GM23248 (cell line): Measurements from ENCODE around the gene TMX2. TPM values are rescaled to one million over a fixed set of nuclear protein-coding genes. Genes with fewer than 3 reads are reported as not detected.

Source experiments
- DNase-seq: peaks from one replicate; pipeline ENCODE4 v3.0.0-alpha.2; 2015
- H2AFZ ChIP-seq: fragments of 200-600 bp; sonication (generic); 2 replicates; pipeline ENCODE4 v1.6.1; 2016; ENCODE audit warnings: antibody characterized with exemption
- H3F3A ChIP-seq: fragments of 200-600 bp; sonication (generic); 2 replicates; pipeline ENCODE4 v1.6.1; 2016; ENCODE audit warnings: mild to moderate bottlenecking, antibody characterized with exemption, mixed run types; ENCODE audit not compliant: insufficient read depth
- H3K27ac ChIP-seq: fragments of 200-600 bp; sonication (generic); 2 replicates; pipeline ENCODE4 v1.5.1; 2016; ENCODE audit warnings: mild to moderate bottlenecking
- H3K27me3 ChIP-seq: fragments of 200-600 bp; sonication (generic); replicated peaks from 2 replicates; pipeline ENCODE4 v1.6.1; 2016; ENCODE audit warnings: mild to moderate bottlenecking; ENCODE audit not compliant: insufficient read depth
- H3K36me3 ChIP-seq: fragments of 200-600 bp; sonication (generic); 2 replicates; pipeline ENCODE4 v1.6.1; 2016; ENCODE audit warnings: low read depth, mild to moderate bottlenecking
- H3K4me1 ChIP-seq: fragments of 200-600 bp; sonication (generic); 2 replicates; pipeline ENCODE4 v1.6.1; 2016; ENCODE audit warnings: mild to moderate bottlenecking; ENCODE audit not compliant: insufficient read depth
- H3K4me2 ChIP-seq: fragments of 200-600 bp; sonication (generic); one replicate; pipeline ENCODE4 v1.6.1; 2016; ENCODE audit warnings: mild to moderate bottlenecking; ENCODE audit not compliant: unreplicated experiment
- H3K4me3 ChIP-seq: fragments of 200-600 bp; sonication (generic); 2 replicates; pipeline ENCODE4 v1.5.1; 2016; ENCODE audit warnings: mild to moderate bottlenecking
- H3K79me2 ChIP-seq: fragments of 200-600 bp; sonication (generic); 2 replicates; pipeline ENCODE4 v1.6.1; 2016; ENCODE audit warnings: mild to moderate bottlenecking; ENCODE audit not compliant: insufficient read depth
- H3K9ac ChIP-seq: fragments of 200-600 bp; sonication (generic); 2 replicates; pipeline ENCODE4 v1.6.1; 2016; ENCODE audit warnings: mild to moderate bottlenecking
- H3K9me2 ChIP-seq: fragments of 200-600 bp; sonication (generic); 2 replicates; pipeline ENCODE4 v1.6.1; 2016; ENCODE audit warnings: mixed run types, mild to moderate bottlenecking, moderate library complexity; ENCODE audit not compliant: insufficient read depth
- H3K9me3 ChIP-seq: fragments of 200-600 bp; sonication (generic); one replicate; pipeline ENCODE4 v1.6.1; 2017; ENCODE audit warnings: low read depth
- H4K20me1 ChIP-seq: fragments of 200-600 bp; sonication (generic); 2 replicates; pipeline ENCODE4 v1.6.0; 2016; ENCODE audit not compliant: insufficient read depth
- EZH2 ChIP-seq: fragments of 200-600 bp; sonication (generic); IDR thresholded peaks from 2 replicates; pipeline ENCODE4 v1.6.1; 2018; ENCODE audit warnings: antibody characterized with exemption, mild to moderate bottlenecking; ENCODE audit not compliant: insufficient read depth, poor library complexity, severe bottlenecking
- EZH2phosphoT487 ChIP-seq: fragments of 200-600 bp; sonication (generic); IDR thresholded peaks from 2 replicates; pipeline ENCODE4 v1.6.1; 2018; ENCODE audit warnings: antibody characterized with exemption, moderate library complexity, mild to moderate bottlenecking, low read depth; ENCODE audit not compliant: insufficient read depth
- WGBS, 2 experiments: methylation state at CpG; one replicate each; pipeline ENCODE4 v1.1.6; 2015 to 2017; ENCODE audit warnings: low lambda C conversion rate in 2 of 2, low coverage in 1 of 2; ENCODE audit errors: missing lambda C conversion rate in 2 of 2; 5-methylcytosine and 5-hydroxymethylcytosine counted together
- in situ Hi-C: fragments of 300-500 bp; cut with MboI; formaldehyde crosslinking; loops from 2 replicates; pipeline ENCODE4 v1.15.0; 2020
- polyA plus RNA-seq: library from polyadenylated mRNA; unstranded; fragments of >200 nt; fragmentation: Nextera tagmentation; extraction: Ambion mirVana; gene quantifications from 2 replicates; pipeline ENCODE4 v1.2.1, GENCODE V29; 2016
- total RNA-seq: library from RNA; depleted of rRNA; stranded (reverse); fragments of >200 nt; shearing (Covaris generic); gene quantifications from 2 replicates; pipeline ENCODE4 v1.2.3, GENCODE V29; 2014

TMX2 gene
- total and polyA plus RNA-seq, 2 experiments from 2014 or later: 88.1 to 105 TPM

DNA sequence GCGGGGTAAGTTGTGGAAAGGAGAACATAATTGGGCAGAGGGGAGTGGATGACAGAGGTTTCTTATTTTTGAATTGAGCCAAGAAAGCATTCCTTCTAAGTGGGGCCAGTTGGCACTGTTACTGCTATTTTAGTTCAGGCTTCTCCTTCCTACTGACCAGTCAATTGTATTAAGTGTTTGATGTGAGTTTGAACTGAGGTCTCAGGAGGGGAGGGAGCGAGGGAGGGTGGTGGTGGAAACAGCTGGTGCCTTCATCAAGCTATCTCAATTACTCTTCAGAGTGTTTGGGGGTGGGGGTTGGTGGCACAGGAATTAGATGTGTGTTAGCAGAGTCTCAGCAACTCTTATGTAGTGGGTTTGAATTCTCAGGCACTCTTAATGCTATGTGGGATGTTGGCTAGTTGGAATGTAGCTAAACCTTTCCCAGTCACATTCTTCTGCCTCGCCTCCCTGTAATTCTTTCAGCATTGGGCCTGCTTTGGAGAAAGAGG lies 63.7 kb downstream of the TMX2 start:
- Histone ChIP-seq H3K9ac (no peak overlapping the region), H4K20me1 (peaks cover 38% of the 10 kb centered on the region; the same call in 1 of the 2 replicates)

DNA sequence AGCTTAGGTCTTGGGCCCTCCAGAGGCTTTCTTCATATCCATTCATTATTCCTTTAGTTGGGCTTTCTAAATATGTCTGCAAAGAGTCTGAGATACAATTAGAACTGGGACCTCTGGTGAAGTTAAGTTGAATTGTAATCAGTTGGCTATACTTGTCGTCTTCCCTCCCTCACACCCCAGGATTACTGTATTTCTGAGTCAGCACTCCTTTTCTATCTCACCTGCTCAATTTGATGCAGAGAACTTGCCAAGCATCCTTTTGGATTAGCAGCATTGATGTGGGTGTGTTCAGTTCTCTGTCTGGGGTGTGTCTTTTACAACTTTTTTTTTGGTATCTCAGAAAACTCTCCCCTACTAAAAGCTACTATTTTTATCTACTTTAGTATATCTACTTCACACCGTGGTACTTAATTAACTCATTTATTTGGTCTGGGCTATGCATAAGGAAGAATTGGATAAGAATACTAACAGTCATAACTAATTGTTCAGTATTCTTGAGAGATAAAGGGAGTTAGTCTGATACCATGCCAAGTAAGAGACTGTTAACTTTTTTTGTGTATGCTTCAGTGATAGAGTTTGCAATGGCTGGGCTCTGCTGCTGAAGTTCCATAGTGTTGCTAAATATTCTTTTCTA lies 64.3 kb downstream of the TMX2 start:
- whole genome bisulfite sequencing, 2 experiments: 71 to 76% methylated on average over 2 of the region's 2 CpGs
- in situ Hi-C loops: no loop called here
- 0 out of 2 replicates have a peak overlapping the region, but pooled peaks have one; percentile 79 for H3K9ac ChIP-seq
- no peak overlapping the region for H3K4me3 ChIP-seq
- H3K36me3 ChIP-seq: 0 out of 2 replicates have a peak, but pooled peaks cover 3% of the 10 kb centered on the region
- no peaks in the 10 kb centered on the region for H3K9me2 ChIP-seq
- H3K79me2 ChIP-seq: peaks cover 97% of the 10 kb centered on the region
- DNase-seq: no peak
- peak overlapping the region; percentile 93 for H3K27ac ChIP-seq
- H4K20me1 ChIP-seq: peaks cover 41% of the 10 kb centered on the region; the same call in 1 of the 2 replicates
- peaks cover 58% of the 10 kb centered on the region for H3F3A ChIP-seq
- no peak overlapping the region for H2AFZ ChIP-seq
- H3K4me2 ChIP-seq: peak overlapping the region; percentile 87
- H3K27me3 ChIP-seq: no peaks in the 10 kb centered on the region
- TF ChIP-seq EZH2: no peak
- TF ChIP-seq EZH2phosphoT487: no peak
- peaks cover 61% of the 10 kb centered on the region for H3K4me1 ChIP-seq
- no peaks in the 10 kb centered on the region for H3K9me3 ChIP-seq

More for the DNA sequence above, 63.7 kb downstream of the TMX2 start:
- Histone ChIP-seq H3K4me1 (peaks cover 61% of the 10 kb centered on the region), H3K27ac (peak overlapping the region; percentile 93), H3K4me3 (peak overlapping the region; percentile 12; the same call in 1 of the 2 replicates), H3K27me3 (no peaks in the 10 kb centered on the region), H3K9me2 (no peaks in the 10 kb centered on the region), H3K4me2 (peak overlapping the region; percentile 37), H2AFZ (no peak overlapping the region), H3F3A (peaks cover 53% of the 10 kb centered on the region), H3K79me2 (peaks cover 97% of the 10 kb centered on the region), H3K36me3 (0 out of 2 replicates have a peak, but pooled peaks cover under 1% of the 10 kb centered on the region), H3K9me3 (no peaks in the 10 kb centered on the region)
- WGBS, 2 experiments: 77 to 81% methylated on average over 3 of the region's 3 CpGs
- in situ Hi-C loops: no loop called here
- peak; percentile 60 for DNase-seq
- TF ChIP-seq EZH2 (no peak), EZH2phosphoT487 (no peak)

DNA sequence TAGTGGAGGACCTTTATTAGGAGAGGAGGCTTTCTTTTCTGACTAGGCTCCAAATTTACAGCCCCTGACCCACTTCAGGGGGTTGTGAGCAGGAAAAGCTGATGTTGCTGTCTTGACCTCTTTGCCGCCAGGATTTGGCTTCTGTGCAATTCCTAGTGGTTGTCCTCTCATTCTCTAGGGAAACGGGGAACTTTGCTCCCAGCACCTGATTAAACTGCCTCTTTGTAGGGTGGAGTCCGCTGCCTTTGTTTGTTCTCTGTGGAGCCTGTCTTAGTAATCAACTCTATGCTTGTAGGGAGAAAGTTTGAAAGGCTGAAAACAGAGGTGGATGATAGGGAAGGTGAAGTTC lies 65.5 kb downstream of the TMX2 start:
- Histone ChIP-seq H3K79me2 (peaks cover 97% of the 10 kb centered on the region), H3F3A (peaks cover 60% of the 10 kb centered on the region), H2AFZ (no peak overlapping the region), H4K20me1 (peaks cover 39% of the 10 kb centered on the region; the same call in 1 of the 2 replicates), H3K4me3 (peak overlapping the region; percentile 58), H3K36me3 (0 out of 2 replicates have a peak, but pooled peaks cover 3% of the 10 kb centered on the region), H3K27ac (peak overlapping the region; percentile 93), H3K27me3 (no peaks in the 10 kb centered on the region), H3K9me3 (no peaks in the 10 kb centered on the region), H3K4me2 (peak overlapping the region; percentile 87), H3K4me1 (peaks cover 55% of the 10 kb centered on the region), H3K9me2 (no peaks in the 10 kb centered on the region), H3K9ac (peak overlapping the region; percentile 79)
- no peak for TF ChIP-seq EZH2phosphoT487
- TF ChIP-seq EZH2: no peak
- in situ Hi-C loops: no loop called here
- 47 to 51% methylated on average over 3 of the region's 3 CpGs for WGBS, 2 experiments
- no peak for DNase-seq

DNA sequence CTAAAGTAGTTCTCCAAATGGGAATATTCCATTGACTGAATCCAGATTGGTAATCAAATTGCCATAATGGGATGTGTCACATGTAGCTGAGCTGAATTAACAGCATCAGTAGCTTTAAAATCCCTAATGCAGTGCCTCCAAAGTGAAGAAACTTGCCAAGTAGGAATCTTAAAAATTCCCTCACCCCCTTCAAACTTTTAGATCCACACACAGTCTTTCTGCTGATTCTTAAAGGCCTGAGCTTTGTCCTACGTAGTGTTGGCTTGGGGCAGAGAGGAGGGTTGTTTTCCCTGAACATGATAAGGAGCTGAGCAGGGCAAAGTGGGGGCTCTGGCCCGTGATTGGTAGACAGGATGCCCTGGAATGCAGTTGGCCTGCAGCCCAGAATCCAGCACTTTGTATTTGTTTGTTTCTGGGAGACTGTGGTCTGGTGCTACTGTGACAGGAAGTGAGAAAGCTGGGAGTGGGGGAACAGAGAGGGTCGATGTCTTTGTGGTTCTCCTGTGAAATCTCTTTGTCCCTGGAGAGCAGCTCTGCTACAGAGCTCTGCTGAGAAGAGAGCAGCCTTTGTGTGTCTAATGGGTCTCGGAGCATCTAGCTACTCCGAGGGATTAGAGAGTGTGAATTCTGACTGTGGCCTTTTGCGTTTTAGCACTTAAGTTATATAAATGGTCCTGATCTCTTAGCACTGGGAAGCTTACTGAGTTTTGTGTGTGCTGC lies 66.1 kb downstream of the TMX2 start:
- 0 out of 2 replicates have a peak, but pooled peaks cover 3% of the 10 kb centered on the region for H3K36me3 ChIP-seq
- peak overlapping the region; percentile 93 for H3K27ac ChIP-seq
- peaks cover 60% of the 10 kb centered on the region for H3F3A ChIP-seq
- TF ChIP-seq EZH2phosphoT487 (no peak), EZH2 (no peak)
- in situ Hi-C loops: no loop called here
- no peaks in the 10 kb centered on the region for H3K9me2 ChIP-seq
- peaks cover 55% of the 10 kb centered on the region for H3K4me1 ChIP-seq
- H3K9me3 ChIP-seq: no peaks in the 10 kb centered on the region
- H2AFZ ChIP-seq: no peak overlapping the region
- peak; percentile 92 for DNase-seq
- 0 to 4% methylated on average over 6 of the region's 6 CpGs for WGBS, 2 experiments
- H3K4me2 ChIP-seq: peak overlapping the region; percentile 87
- H3K79me2 ChIP-seq: peaks cover 97% of the 10 kb centered on the region
- peaks cover 35% of the 10 kb centered on the region; the same call in 1 of the 2 replicates for H4K20me1 ChIP-seq
- H3K4me3 ChIP-seq: peak overlapping the region; percentile 58
- no peaks in the 10 kb centered on the region for H3K27me3 ChIP-seq
- H3K9ac ChIP-seq: peak overlapping the region; percentile 79
